A673 (cell line): ENCODE measurements around the gene TMEM156. TPM values are rescaled to one million over a fixed set of nuclear protein-coding genes. Genes with fewer than 3 reads are reported as not detected.
"Not testable (repeated sequence)": the region's sequence is repeated elsewhere in the genome, so short reads cannot be mapped to it uniquely, and the experiment has no call there.

Source experiments
- BruUV-seq: library from RNA; stranded (reverse); fragments of 400-500 nt; replicated peaks from 2 replicates; lab custom pipeline; 2021; lab: Mats Ljungman, UMichigan
- CTCF ChIA-PET: fragments of 300-600 bp; sonication (Branson Sonifier 250); formaldehyde crosslinking; loops from one replicate; lab custom pipeline; 2022; ENCODE audit warnings: antibody characterized with exemption; lab: Charles Lee
- POLR2A ChIA-PET: fragments of 300-600 bp; sonication (Branson Sonifier 250); formaldehyde crosslinking; loops from one replicate; lab custom pipeline; 2022; ENCODE audit warnings: antibody characterized with exemption; ENCODE audit not compliant: low non-redundant PET; lab: Charles Lee
- DNase-seq: peaks from one replicate; pipeline ENCODE4 v3.0.0-alpha.2; 2015; ENCODE audit warnings: low spot score
- H3K27ac ChIP-seq: fragments of 200-600 bp; sonication (generic); 2 replicates; pipeline ENCODE4 v1.5.1; 2016; ENCODE audit warnings: mixed run types, low read depth, mild to moderate bottlenecking, mixed read lengths, antibody characterized with exemption, low read length; ENCODE audit not compliant: poor library complexity, severe bottlenecking
- H3K27me3 ChIP-seq: fragments of 200-600 bp; sonication (generic); replicated peaks from 2 replicates; pipeline ENCODE4 v1.6.1; 2017; ENCODE audit warnings: mixed run types, low read depth, mild to moderate bottlenecking, mixed read lengths, antibody characterized with exemption, low read length; ENCODE audit not compliant: insufficient read depth, poor library complexity
- H3K36me3 ChIP-seq: fragments of 200-600 bp; sonication (generic); 2 replicates; pipeline ENCODE4 v1.6.1; 2016; ENCODE audit warnings: mixed run types, mild to moderate bottlenecking, mixed read lengths, antibody characterized with exemption, low read length; ENCODE audit not compliant: insufficient read depth, poor library complexity, severe bottlenecking
- H3K4me1 ChIP-seq: fragments of 200-600 bp; sonication (generic); 2 replicates; pipeline ENCODE4 v1.6.1; 2017; ENCODE audit warnings: mixed run types, mild to moderate bottlenecking, mixed read lengths, antibody characterized with exemption, low read length; ENCODE audit not compliant: insufficient read depth, poor library complexity, severe bottlenecking
- H3K4me3 ChIP-seq: fragments of 200-600 bp; sonication (generic); 2 replicates; pipeline ENCODE4 v1.5.1; 2016; ENCODE audit warnings: low read depth, mixed run types, mild to moderate bottlenecking, mixed read lengths, low read length; ENCODE audit not compliant: poor library complexity, severe bottlenecking
- H3K9me3 ChIP-seq: fragments of 200-600 bp; sonication (generic); 2 replicates; pipeline ENCODE4 v1.6.1; 2016; ENCODE audit warnings: mixed run types, low read depth, mild to moderate bottlenecking, mixed read lengths, antibody characterized with exemption, low read length; ENCODE audit not compliant: poor library complexity, severe bottlenecking
- EZH2 ChIP-seq: fragments of 200-600 bp; sonication (generic); IDR thresholded peaks from 2 replicates; pipeline ENCODE4 v1.6.1; 2017; ENCODE audit warnings: borderline replicate concordance, low read depth, mild to moderate bottlenecking, mixed read lengths, antibody characterized with exemption, low read length; ENCODE audit not compliant: poor library complexity, severe bottlenecking
- intact Hi-C: fragments of 100-400 bp; cut with micrococcal nuclease; formaldehyde crosslinking; loops from one replicate; pipeline ENCODE4 v1.10.0; 2022; ENCODE audit not compliant: unreplicated experiment
- total RNA-seq: library from RNA; stranded (reverse); gene quantifications from 2 replicates; pipeline ENCODE4 v1.2.3, GENCODE V29; 2021
- TF ChIP-seq, protein P1 (sequence below): fragments of 300-800, 200-600 bp; sonication (generic); conservative IDR thresholded peaks from 2 replicates; pipeline ENCODE4 v1.5.1; 2017; ENCODE audit warnings: low read depth, mild to moderate bottlenecking, antibody characterized with exemption, low read length, moderate library complexity, mixed read lengths

Gene TMEM156
- total RNA-seq, 1 experiment from 2014 or later = not detected

DNA sequence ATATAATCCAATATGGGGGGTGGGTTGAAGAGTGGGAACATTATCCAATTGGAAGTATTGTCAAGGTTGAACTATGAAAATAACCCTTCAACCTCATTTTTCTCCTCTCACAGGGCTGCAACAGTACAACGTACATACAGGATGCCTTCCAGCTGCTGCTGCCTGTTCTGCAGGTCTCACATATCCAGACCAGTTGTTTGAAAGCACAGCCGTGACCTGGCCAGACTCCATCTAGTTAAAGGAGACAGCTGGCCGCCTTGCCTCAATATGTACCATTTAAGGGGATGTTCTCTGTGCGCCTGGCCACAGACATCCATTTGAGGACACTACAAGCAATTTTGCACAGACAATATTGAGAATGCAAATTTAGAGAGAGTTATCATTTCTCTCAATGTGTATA is 88.9 kb downstream of the TMEM156 start:
- CTCF ChIA-PET = no interaction called here
- no TSS peak for BruUV-seq
- no peak for TF ChIP-seq EZH2
- TF ChIP-seq, protein P1, sequence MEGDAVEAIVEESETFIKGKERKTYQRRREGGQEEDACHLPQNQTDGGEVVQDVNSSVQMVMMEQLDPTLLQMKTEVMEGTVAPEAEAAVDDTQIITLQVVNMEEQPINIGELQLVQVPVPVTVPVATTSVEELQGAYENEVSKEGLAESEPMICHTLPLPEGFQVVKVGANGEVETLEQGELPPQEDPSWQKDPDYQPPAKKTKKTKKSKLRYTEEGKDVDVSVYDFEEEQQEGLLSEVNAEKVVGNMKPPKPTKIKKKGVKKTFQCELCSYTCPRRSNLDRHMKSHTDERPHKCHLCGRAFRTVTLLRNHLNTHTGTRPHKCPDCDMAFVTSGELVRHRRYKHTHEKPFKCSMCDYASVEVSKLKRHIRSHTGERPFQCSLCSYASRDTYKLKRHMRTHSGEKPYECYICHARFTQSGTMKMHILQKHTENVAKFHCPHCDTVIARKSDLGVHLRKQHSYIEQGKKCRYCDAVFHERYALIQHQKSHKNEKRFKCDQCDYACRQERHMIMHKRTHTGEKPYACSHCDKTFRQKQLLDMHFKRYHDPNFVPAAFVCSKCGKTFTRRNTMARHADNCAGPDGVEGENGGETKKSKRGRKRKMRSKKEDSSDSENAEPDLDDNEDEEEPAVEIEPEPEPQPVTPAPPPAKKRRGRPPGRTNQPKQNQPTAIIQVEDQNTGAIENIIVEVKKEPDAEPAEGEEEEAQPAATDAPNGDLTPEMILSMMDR = no peak
- Histone ChIP-seq H3K27me3 (no peaks in the 10 kb centered on the region), H3K27ac (no peak overlapping the region), H3K36me3 (no peaks in the 10 kb centered on the region), H3K4me1 (peaks cover 1% of the 10 kb centered on the region), H3K9me3 (no peaks in the 10 kb centered on the region), H3K4me3 (no peak overlapping the region)
- POLR2A ChIA-PET = no interaction called here
- intact Hi-C loops = no loop called here
- no peak for DNase-seq

DNA sequence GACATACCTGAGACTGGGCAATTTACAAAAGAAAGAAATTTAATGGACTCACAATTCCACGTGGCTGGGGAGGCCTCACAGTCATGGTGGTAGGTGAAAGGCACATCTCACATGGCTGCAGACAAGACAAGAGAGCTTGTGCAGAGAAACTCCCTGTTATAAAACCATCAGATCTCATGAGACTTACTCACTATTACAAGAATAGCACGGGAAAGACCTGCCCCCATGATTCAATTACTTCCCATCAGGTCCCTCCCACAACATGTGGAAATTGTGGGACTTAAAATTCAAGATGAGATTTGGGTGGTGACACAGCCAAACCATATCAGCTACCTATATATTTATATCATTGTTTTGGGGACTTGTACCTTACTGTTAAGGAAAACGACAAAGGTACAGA is 90.3 kb downstream of the TMEM156 start:
- H3K4me1 ChIP-seq, intact Hi-C loops, H3K4me3 ChIP-seq, H3K36me3 ChIP-seq, H3K27ac ChIP-seq, H3K9me3 ChIP-seq, H3K27me3 ChIP-seq, DNase-seq, POLR2A ChIA-PET, BruUV-seq, CTCF ChIA-PET: not testable (repeated sequence)

DNA sequence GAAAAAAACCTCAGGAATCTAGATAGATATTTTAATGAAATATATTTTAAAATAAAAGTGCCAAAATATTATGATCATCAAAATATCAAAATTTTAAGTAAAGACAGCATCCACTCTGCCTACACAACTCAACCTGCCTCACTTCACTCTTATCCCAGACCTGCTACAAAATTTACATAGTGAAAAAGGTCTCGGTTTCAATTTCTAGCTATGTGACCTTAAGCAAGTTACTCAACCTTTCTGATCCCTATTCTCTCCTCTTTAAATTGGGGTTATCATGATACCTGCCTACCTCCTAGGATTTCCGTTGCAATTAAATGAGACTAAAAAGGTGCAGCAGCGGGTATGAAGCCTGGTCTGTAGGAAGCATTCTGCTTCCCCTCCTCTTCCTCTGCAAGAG is 91.7 kb downstream of the TMEM156 start:
- Histone ChIP-seq H3K4me3 (no peak overlapping the region), H3K27ac (no peak overlapping the region), H3K27me3 (no peaks in the 10 kb centered on the region), H3K4me1 (no peaks in the 10 kb centered on the region), H3K9me3 (no peaks in the 10 kb centered on the region), H3K36me3 (no peaks in the 10 kb centered on the region)
- CTCF ChIA-PET = no interaction called here
- intact Hi-C loops = no loop called here
- no TSS peak for BruUV-seq
- TF ChIP-seq EZH2 = no peak
- TF ChIP-seq, protein P1 = no peak
- DNase-seq = no peak
- POLR2A ChIA-PET = interaction anchor here (0.7 kb wide), 1 partner anchor 130 kb away, joined by 9 read pairs; no protein-coding TSS in a partner anchor

DNA sequence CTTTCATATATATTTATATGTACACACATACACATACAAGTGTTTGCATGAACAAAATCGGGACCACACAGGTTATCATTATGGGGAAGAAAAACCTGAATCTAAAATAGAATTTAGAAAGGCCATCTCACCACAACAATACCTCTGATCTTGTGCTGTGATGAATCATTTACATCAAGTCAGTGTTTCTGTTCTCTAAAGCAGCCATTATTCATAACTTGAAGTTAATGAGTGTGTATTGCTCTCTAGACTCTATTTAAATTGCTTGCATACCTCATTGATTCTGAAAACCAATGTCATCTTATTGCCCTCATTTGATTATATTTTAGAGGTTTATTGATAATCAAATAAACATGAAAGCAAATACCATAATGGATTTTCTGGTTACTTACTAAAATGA is 93.0 kb downstream of the TMEM156 start:
- TF ChIP-seq, protein P1 = no peak
- TF ChIP-seq EZH2 = no peak
- Histone ChIP-seq H3K9me3 (no peaks in the 10 kb centered on the region), H3K27me3 (no peaks in the 10 kb centered on the region), H3K4me3 (no peak overlapping the region), H3K36me3 (no peaks in the 10 kb centered on the region), H3K4me1 (no peaks in the 10 kb centered on the region), H3K27ac (no peak overlapping the region)
- no TSS peak for BruUV-seq
- intact Hi-C loops = no loop called here
- DNase-seq = no peak
- POLR2A ChIA-PET = no interaction called here
- CTCF ChIA-PET = no interaction called here
